Smooth muscle cell (in vitro differentiated cells): ENCODE results near the gene TMBIM6. TPM values are rescaled to one million over a fixed set of nuclear protein-coding genes. Genes with fewer than 3 reads are reported as not detected.

ENCODE experiments used
- polyA plus RNA-seq: library from polyadenylated mRNA; unstranded; fragments of >200 nt; fragmentation: Nextera tagmentation; extraction: Ambion mirVana; gene quantifications from 2 replicates; pipeline ENCODE4 v1.2.1, GENCODE V29; 2016
- small RNA-seq: library from RNA; depleted of rRNA; stranded (forward); fragments of <200 nt; gene quantifications from one replicate; pipeline ENCODE3, GENCODE V24; 2014
- total RNA-seq: library from RNA; depleted of rRNA; stranded (reverse); fragments of >200 nt; gene quantifications from 2 replicates; pipeline ENCODE4 v1.2.3, GENCODE V29; 2014

The TMBIM6 gene
- total and polyA plus RNA-seq, 2 experiments from 2014 or later = 611 to 677 TPM

Small RNA genes lying within 50 kb of the gene (small RNA-seq; reads per million reads assigned to genes)
- gene AC020612.2 = not detected
- not detected for gene LSM6P2

Other genes starting within 250 kb of the TMBIM6 start
- gene KCNH3, start 202.5 kb upstream of the TMBIM6 start, total RNA-seq = 0.09 and 0.40 TPM in 2 replicates
- 0.19 and 0.94 TPM in 2 replicates for gene KCNH3, start 202.5 kb upstream of the TMBIM6 start, polyA plus RNA-seq
- gene MCRS1, start 173.4 kb upstream of the TMBIM6 start, total RNA-seq = 41.4 and 46.4 TPM in 2 replicates
- 54.4 and 55.2 TPM in 2 replicates for gene MCRS1, start 173.4 kb upstream of the TMBIM6 start, polyA plus RNA-seq
- gene FAM186B, start 135.9 kb upstream of the TMBIM6 start, total RNA-seq = 0.09 and 1.3 TPM in 2 replicates
- gene FAM186B, start 135.9 kb upstream of the TMBIM6 start, polyA plus RNA-seq = 0.18 and 0.26 TPM in 2 replicates
- gene PRPF40B, start 118.0 kb upstream of the TMBIM6 start, total RNA-seq = 5.7 and 6.2 TPM in 2 replicates
- 19.8 and 22.8 TPM in 2 replicates for gene PRPF40B, start 118.0 kb upstream of the TMBIM6 start, polyA plus RNA-seq
- gene FMNL3, start 34.2 kb upstream of the TMBIM6 start, total RNA-seq = 18.3 and 20.8 TPM in 2 replicates
- gene FMNL3, start 34.2 kb upstream of the TMBIM6 start, polyA plus RNA-seq = 19.7 and 21.7 TPM in 2 replicates
- gene NCKAP5L, start 86.9 kb downstream of the TMBIM6 start, total RNA-seq = 20.5 and 24.1 TPM in 2 replicates
- 29.4 and 31.7 TPM in 2 replicates for gene NCKAP5L, start 86.9 kb downstream of the TMBIM6 start, polyA plus RNA-seq
- 2.5 and 3.4 TPM in 2 replicates for gene BCDIN3D, start 101.5 kb downstream of the TMBIM6 start, total RNA-seq
- 2.9 and 3.8 TPM in 2 replicates for gene BCDIN3D, start 101.5 kb downstream of the TMBIM6 start, polyA plus RNA-seq
- gene FAIM2, start 162.3 kb downstream of the TMBIM6 start, total RNA-seq = 0.04 and 0.67 TPM in 2 replicates
- 1.2 and 1.6 TPM in 2 replicates for gene FAIM2, start 162.3 kb downstream of the TMBIM6 start, polyA plus RNA-seq
- gene AQP2, start 209.2 kb downstream of the TMBIM6 start, total RNA-seq = 0.13 and 0.22 TPM in 2 replicates
- 0.14 and 0.99 TPM in 2 replicates for gene AQP2, start 209.2 kb downstream of the TMBIM6 start, polyA plus RNA-seq
- not detected in 2 replicates for gene AQP5, start 220.3 kb downstream of the TMBIM6 start, total RNA-seq
- 1.5 TPM in 1 of 2 replicates, not detected in the other for gene AQP5, start 220.3 kb downstream of the TMBIM6 start, polyA plus RNA-seq
- not detected in 2 replicates for gene AQP6, start 231.4 kb downstream of the TMBIM6 start, total RNA-seq
- gene AQP6, start 231.4 kb downstream of the TMBIM6 start, polyA plus RNA-seq = not detected in 2 replicates